Renal pelvis (tissue), 4 donors: ENCODE results near the gene TMEM204. TPM values are rescaled to one million over a fixed set of nuclear protein-coding genes. Genes with fewer than 3 reads are reported as not detected.

Experiments
- DNase-seq: peaks from one replicate; pipeline ENCODE4 v3.0.0-alpha.2; 2013
- polyA plus RNA-seq, 3 donors: library from polyadenylated mRNA; unstranded; fragments of 120-200 nt; gene quantifications; one replicate each; pipeline ENCODE4 v1.2.1, GENCODE V29; 2013; ENCODE audit not compliant: insufficient read length in 3 of 3

The TMEM204 gene
- polyA plus RNA-seq, 3 donors, result 17.6 to 25.8 (median 24.7) TPM

- DNase-seq, result no peak
Observed at GRCh38 chr16:1535391-1536291, 2.2 kb downstream of the TMEM204 start.

GRCh38 chr16:1536601-1537000 is 3.1 kb downstream of the TMEM204 start:
- DNase-seq, result no peak

GRCh38 chr16:1537138-1537577 is 3.7 kb downstream of the TMEM204 start:
- DNase-seq, result no peak

GRCh38 chr16:1537763-1538289 is 4.4 kb downstream of the TMEM204 start:
- no peak for DNase-seq

- no peak for DNase-seq
Observed at GRCh38 chr16:1538804-1539520, 5.5 kb downstream of the TMEM204 start.

GRCh38 chr16:1539720-1540555 is 6.5 kb downstream of the TMEM204 start:
- DNase-seq, result no peak

GRCh38 chr16:1540556-1540855 is 7.0 kb downstream of the TMEM204 start:
- no peak for DNase-seq

GRCh38 chr16:1541293-1542165 is 8.1 kb downstream of the TMEM204 start:
- DNase-seq, result no peak

GRCh38 chr16:1542166-1542500 is 8.7 kb downstream of the TMEM204 start:
- DNase-seq, result no peak

GRCh38 chr16:1542533-1542932 is 9.1 kb downstream of the TMEM204 start:
- no peak for DNase-seq

- no peak for DNase-seq
Observed at GRCh38 chr16:1543085-1543896, 9.8 kb downstream of the TMEM204 start.

GRCh38 chr16:1545044-1546040 is 11.9 kb downstream of the TMEM204 start:
- DNase-seq, result no peak

GRCh38 chr16:1546430-1546829 is 13.0 kb downstream of the TMEM204 start:
- DNase-seq, result no peak

- no peak for DNase-seq
Observed at GRCh38 chr16:1548233-1548632, 14.8 kb downstream of the TMEM204 start.

- no peak for DNase-seq
Observed at GRCh38 chr16:1548727-1549126, 15.3 kb downstream of the TMEM204 start.

GRCh38 chr16:1550069-1550468 is 16.6 kb downstream of the TMEM204 start:
- no peak for DNase-seq

GRCh38 chr16:1550696-1551095 is 17.2 kb downstream of the TMEM204 start:
- DNase-seq, result no peak

GRCh38 chr16:1551166-1551565 is 17.7 kb downstream of the TMEM204 start:
- no peak for DNase-seq

GRCh38 chr16:1552129-1552528 is 18.7 kb downstream of the TMEM204 start:
- no peak for DNase-seq
